Brain microvascular endothelial cell (primary cell): ENCODE data around the gene CAMTA1.

Source experiments
- DNase-seq: peaks from one replicate; pipeline ENCODE4 v3.0.0-alpha.2; 2020
- H3K27ac ChIP-seq: fragments of 250-450 bp; sonication (Bioruptor Pico); 2 replicates; pipeline ENCODE4 v1.5.1; 2020; ENCODE audit warnings: mild to moderate bottlenecking, moderate library complexity
- H3K27me3 ChIP-seq: fragments of 250-450 bp; sonication (Bioruptor Pico); replicated peaks from 2 replicates; pipeline ENCODE4 v1.5.1; 2020; ENCODE audit warnings: mild to moderate bottlenecking
- H3K36me3 ChIP-seq: fragments of 250-450 bp; sonication (Bioruptor Pico); replicated peaks from 2 replicates; pipeline ENCODE4 v1.5.1; 2020; ENCODE audit warnings: mild to moderate bottlenecking
- H3K4me3 ChIP-seq: 2 replicates; pipeline ENCODE4 v1.5.1; 2011; ENCODE audit warnings: low read depth, mild to moderate bottlenecking, control low read depth, low read length, moderate library complexity
- CTCF ChIP-seq: IDR thresholded peaks from 2 replicates; pipeline ENCODE4 v1.5.1; 2011; ENCODE audit warnings: low read depth, mild to moderate bottlenecking, moderate library complexity, low read length, control low read depth, inconsistent platforms; ENCODE audit errors: missing control alignments
- in situ Hi-C: cut with HindIII; loops from 2 replicates; pipeline ENCODE4 v1.10.0; 2017; ENCODE audit warnings: low sequenced_read_pairs, low pct_ligation_motif_present

The CAMTA1 gene

DNA sequence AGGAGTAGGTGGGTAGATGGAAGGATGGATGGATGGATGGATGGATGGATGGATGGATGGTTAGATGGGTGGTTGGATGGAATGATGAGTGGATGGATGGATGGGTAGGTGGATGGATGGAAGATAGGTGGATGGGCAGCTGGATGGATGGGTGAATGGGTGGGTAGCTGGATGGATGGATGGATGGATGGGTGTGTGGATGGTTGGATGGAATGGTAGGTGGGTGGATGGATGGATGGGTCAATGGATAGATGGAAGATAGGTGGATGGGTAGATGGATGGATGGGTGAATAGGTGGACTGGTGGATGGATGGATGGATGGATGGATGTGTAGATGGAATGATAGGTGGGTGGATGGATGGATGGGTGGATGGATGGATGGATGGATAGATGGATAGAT lies 821.8 kb downstream of the CAMTA1 start:
- Histone ChIP-seq H3K4me3 (no peak overlapping the region), H3K27me3 (no peaks in the 10 kb centered on the region), H3K36me3 (no peaks in the 10 kb centered on the region), H3K27ac (no peak overlapping the region)
- no peak for TF ChIP-seq CTCF
- DNase-seq: no peak
- in situ Hi-C loops: no loop called here

GRCh38 chr1:7608628-7609305 lies 823.5 kb downstream of the CAMTA1 start:
- H3K36me3 ChIP-seq: no peaks in the 10 kb centered on the region
- H3K27ac ChIP-seq: no peak overlapping the region
- H3K4me3 ChIP-seq: no peak overlapping the region
- H3K27me3 ChIP-seq: no peaks in the 10 kb centered on the region
- in situ Hi-C loops: no loop called here
- no peak for TF ChIP-seq CTCF
- no peak for DNase-seq

DNA sequence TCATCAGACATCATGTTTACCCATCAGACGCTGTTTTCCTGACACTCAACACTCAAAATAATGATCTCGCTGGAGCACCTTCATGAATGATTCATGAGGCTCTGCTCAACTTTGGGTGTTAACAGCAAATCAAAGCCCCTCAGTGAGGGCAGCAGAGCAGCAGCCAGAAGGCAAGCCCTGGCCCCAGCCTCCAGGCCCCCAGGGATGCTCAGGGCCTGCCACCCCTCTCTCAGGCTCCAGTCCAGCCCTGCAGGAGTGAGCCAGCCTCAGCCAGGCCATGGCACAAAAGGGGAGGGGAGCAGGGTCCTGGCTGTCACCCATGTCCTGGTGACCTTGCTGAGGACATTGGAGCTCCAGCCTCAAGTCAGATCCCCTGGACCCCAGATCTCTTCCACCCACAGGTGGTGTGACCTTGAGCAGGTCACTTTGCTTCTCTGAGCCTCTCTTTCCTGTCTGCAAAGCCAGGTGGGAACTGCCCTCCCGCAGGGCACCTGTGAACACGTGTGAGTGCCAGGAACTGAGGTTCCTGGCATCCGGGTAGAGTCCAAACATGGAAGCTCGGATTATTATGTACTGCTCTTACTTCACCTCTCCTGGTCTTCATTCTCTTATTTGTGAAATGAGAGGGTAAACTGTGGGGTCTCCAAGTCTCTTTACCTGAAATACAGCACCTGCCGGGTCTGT lies 824.2 kb downstream of the CAMTA1 start:
- DNase-seq: no peak
- Histone ChIP-seq H3K4me3 (no peak overlapping the region), H3K27me3 (no peaks in the 10 kb centered on the region), H3K36me3 (no peaks in the 10 kb centered on the region), H3K27ac (no peak overlapping the region)
- in situ Hi-C loops: no loop called here
- no peak for TF ChIP-seq CTCF

- in situ Hi-C loops: no loop called here
- DNase-seq: no peak
Observed at GRCh38 chr1:7610106-7610731, 825.0 kb downstream of the CAMTA1 start.

GRCh38 chr1:7610936-7611335 lies 825.7 kb downstream of the CAMTA1 start:
- H3K27me3 ChIP-seq: no peaks in the 10 kb centered on the region
- DNase-seq: no peak
- H3K4me3 ChIP-seq: no peak overlapping the region
- TF ChIP-seq CTCF: no peak
- H3K27ac ChIP-seq: no peak overlapping the region
- no peaks in the 10 kb centered on the region for H3K36me3 ChIP-seq
- in situ Hi-C loops: no loop called here

More at GRCh38 chr1:7610106-7610731, 825.0 kb downstream of the CAMTA1 start:
- Histone ChIP-seq H3K27ac (no peak overlapping the region), H3K4me3 (no peak overlapping the region), H3K36me3 (no peaks in the 10 kb centered on the region), H3K27me3 (no peaks in the 10 kb centered on the region)
- TF ChIP-seq CTCF: no peak
